Hepatocyte (in vitro differentiated cells): ENCODE data around the gene LIPA.

Source experiments
- CTCF ChIP-seq: fragments of 200-600 bp; sonication (generic); IDR thresholded peaks from 2 replicates; pipeline ENCODE4 v1.5.1; 2016; ENCODE audit warnings: antibody characterized with exemption, mild to moderate bottlenecking; ENCODE audit not compliant: poor library complexity
- EZH2phosphoT487 ChIP-seq: fragments of 200-600 bp; sonication (generic); IDR thresholded peaks from one replicate; pipeline ENCODE4 v1.6.1; 2018; ENCODE audit warnings: antibody characterized with exemption, mild to moderate bottlenecking, low read depth, moderate library complexity; ENCODE audit not compliant: unreplicated experiment, severe bottlenecking

GRCh38 chr10:89257581-89257980, 6.0 kb upstream of the LIPA start:
- TF ChIP-seq CTCF, result no peak
- no peak for TF ChIP-seq EZH2phosphoT487
